ENCODE measurements around the gene PDE4D. TPM values are rescaled to one million over a fixed set of nuclear protein-coding genes. Genes with fewer than 3 reads are reported as not detected.

PDE4D gene
- total RNA-seq, 4 donors from 2014 or later: 15.9 to 66.3 (median 48.7) TPM

- DNase-seq (ENCODE audit: low spot score in 2 of 2): no peak
- TF ChIP-seq CTCF (IDR thresholded peaks at IDR 0.05) (no peak), EP300 (IDR thresholded peaks at IDR 0.05) (no peak), POLR2A (IDR thresholded peaks at IDR 0.05) (no peak)
- peaks cover 0 to 1% (median 0%) of the 10 kb centered on the region in 4 donors for H3K9me3 ChIP-seq
- no peak overlapping the region for H3K27ac ChIP-seq
- no peaks in the 10 kb centered on the region for H3K36me3 ChIP-seq
- no peaks in the 10 kb centered on the region for H3K27me3 ChIP-seq
- peaks cover 0 to 16% (median 1%) of the 10 kb centered on the region in 4 donors for H3K4me1 ChIP-seq
- WGBS, 2 donors: 23 to 26% methylated on average over 3 of the region's 3 CpGs
- H3K4me3 ChIP-seq: no peak overlapping the region
Measured at GRCh38 chr5:59256331-59256730, 637.2 kb downstream of the PDE4D start.

- no peak for TF ChIP-seq EP300 (IDR thresholded peaks at IDR 0.05)
- TF ChIP-seq CTCF (IDR thresholded peaks at IDR 0.05): no peak
- TF ChIP-seq POLR2A (IDR thresholded peaks at IDR 0.05): no peak
- WGBS, 2 donors: 96 to 98% methylated on average over 2 of the region's 2 CpGs
- Histone ChIP-seq H3K4me3 (no peak overlapping the region), H3K27ac (no peak overlapping the region), H3K4me1 (peaks cover 0 to 16% (median 0%) of the 10 kb centered on the region in 4 donors), H3K9me3 (peaks cover 0 to 4% (median 0%) of the 10 kb centered on the region in 4 donors), H3K27me3 (no peaks in the 10 kb centered on the region), H3K36me3 (no peaks in the 10 kb centered on the region)
- DNase-seq (ENCODE audit: low spot score in 2 of 2): no peak
Measured at GRCh38 chr5:59254055-59254687, 639.4 kb downstream of the PDE4D start.

- no peaks in the 10 kb centered on the region for H3K27me3 ChIP-seq
- no peak overlapping the region for H3K27ac ChIP-seq
- no peaks in the 10 kb centered on the region for H3K36me3 ChIP-seq
- 71 to 81% methylated on average over 1 of the region's 1 CpG for WGBS, 2 donors
- TF ChIP-seq POLR2A (IDR thresholded peaks at IDR 0.05) (no peak), EP300 (IDR thresholded peaks at IDR 0.05) (no peak), CTCF (IDR thresholded peaks at IDR 0.05) (no peak)
- H3K9me3 ChIP-seq: peaks cover 0 to 4% (median 0%) of the 10 kb centered on the region in 4 donors
- H3K4me1 ChIP-seq: peaks cover 0 to 16% (median 0%) of the 10 kb centered on the region in 4 donors
- H3K4me3 ChIP-seq: no peak overlapping the region
- DNase-seq (ENCODE audit: low spot score in 2 of 2): no peak
Measured at GRCh38 chr5:59253625-59254024, 639.9 kb downstream of the PDE4D start.

- Histone ChIP-seq H3K4me3 (no peak overlapping the region), H3K36me3 (no peaks in the 10 kb centered on the region), H3K27me3 (no peaks in the 10 kb centered on the region), H3K9me3 (peaks cover 0 to 4% (median 0%) of the 10 kb centered on the region in 4 donors), H3K4me1 (peaks cover 0 to 13% (median 0%) of the 10 kb centered on the region in 4 donors), H3K27ac (no peak overlapping the region)
- TF ChIP-seq POLR2A (IDR thresholded peaks at IDR 0.05) (no peak), CTCF (IDR thresholded peaks at IDR 0.05) (no peak), EP300 (IDR thresholded peaks at IDR 0.05) (no peak)
- DNase-seq (ENCODE audit: low spot score in 2 of 2): no peak
- WGBS, 2 donors: 69 to 76% methylated on average over 3 of the region's 3 CpGs
Measured at GRCh38 chr5:59251627-59252026, 641.9 kb downstream of the PDE4D start.

- Histone ChIP-seq H3K9me3 (peaks cover 0 to 4% (median 0%) of the 10 kb centered on the region in 4 donors), H3K27ac (no peak overlapping the region), H3K4me3 (no peak overlapping the region), H3K36me3 (no peaks in the 10 kb centered on the region), H3K27me3 (no peaks in the 10 kb centered on the region), H3K4me1 (peaks cover 0 to 8% (median 0%) of the 10 kb centered on the region in 4 donors)
- DNase-seq (ENCODE audit: low spot score in 2 of 2): no peak
- TF ChIP-seq POLR2A (IDR thresholded peaks at IDR 0.05): no peak
- no peak for TF ChIP-seq EP300 (IDR thresholded peaks at IDR 0.05)
- TF ChIP-seq CTCF (IDR thresholded peaks at IDR 0.05): no peak
- WGBS, 2 donors: 95 to 96% methylated on average over 2 of the region's 2 CpGs
Measured at GRCh38 chr5:59249726-59250125, 643.8 kb downstream of the PDE4D start.

All from tibial nerve (tissue), 4 donors.